Colonic mucosa (tissue), 4 donors: ENCODE results near the gene EYS. TPM values are rescaled to one million over a fixed set of nuclear protein-coding genes. Genes with fewer than 3 reads are reported as not detected.

Experiments
- DNase-seq: peaks from one replicate; pipeline ENCODE4 v3.0.0-alpha.2; 2020
- H3K27ac ChIP-seq: fragments of 200-600 bp; one replicate; pipeline ENCODE4 v1.8.0; 2021
- H3K27me3 ChIP-seq: fragments of 200-600 bp; one replicate; pipeline ENCODE4 v1.8.0; 2021
- H3K36me3 ChIP-seq: fragments of 200-600 bp; one replicate; pipeline ENCODE4 v1.8.0; 2021
- H3K4me1 ChIP-seq: fragments of 200-600 bp; one replicate; pipeline ENCODE4 v1.8.0; 2021; ENCODE audit warnings: mild to moderate bottlenecking
- H3K4me3 ChIP-seq: fragments of 200-600 bp; one replicate; pipeline ENCODE4 v1.8.0; 2021
- H3K9ac ChIP-seq, 2 donors: one replicate each; pipeline ENCODE4 v1.7.0; 2013; ENCODE audit warnings: control low read depth in 2 of 2, low read depth in 2 of 2, low read length in 2 of 2
- H3K9me3 ChIP-seq: fragments of 200-600 bp; one replicate; pipeline ENCODE4 v1.8.0; 2021
- intact Hi-C: fragments of 100-400 bp; cut with DNase I; formaldehyde crosslinking; loops from one replicate; pipeline ENCODE4 v1.14.1; 2022
- total RNA-seq, 2 donors: library from RNA; stranded (reverse); fragmentation: NEBNext Ultra II Directional in 1 of 2; extraction: Animal tissue kit (Norgen Biotek cat#: 25700) in 1 of 2; gene quantifications; one replicate each; pipeline ENCODE4 v1.2.1, GENCODE V29; 2021
- TF ChIP-seq, protein P1 (sequence below): fragments of 200-600 bp; IDR thresholded peaks from one replicate; pipeline ENCODE4 v1.8.0; 2022; ENCODE audit warnings: antibody characterized with exemption, mild to moderate bottlenecking
- donor health status: healthy.
- donor health status: DM: no; HTN: no; CAD: no.
- donor health status: DM: no; HTN: no; CAD: no.

EYS gene
- total RNA-seq, 2 donors from 2014 or later: 0.64 to 0.82 TPM

- Histone ChIP-seq H3K27me3 (no peaks in the 10 kb centered on the region), H3K9ac (no peak overlapping the region), H3K27ac (no peak overlapping the region), H3K36me3 (no peaks in the 10 kb centered on the region), H3K4me3 (no peak overlapping the region), H3K4me1 (no peaks in the 10 kb centered on the region), H3K9me3 (no peaks in the 10 kb centered on the region)
- intact Hi-C loops: loop anchor here (5.0 kb wide), 1 partner anchor 93 kb away; no protein-coding TSS in a partner anchor
- TF ChIP-seq, protein P1, sequence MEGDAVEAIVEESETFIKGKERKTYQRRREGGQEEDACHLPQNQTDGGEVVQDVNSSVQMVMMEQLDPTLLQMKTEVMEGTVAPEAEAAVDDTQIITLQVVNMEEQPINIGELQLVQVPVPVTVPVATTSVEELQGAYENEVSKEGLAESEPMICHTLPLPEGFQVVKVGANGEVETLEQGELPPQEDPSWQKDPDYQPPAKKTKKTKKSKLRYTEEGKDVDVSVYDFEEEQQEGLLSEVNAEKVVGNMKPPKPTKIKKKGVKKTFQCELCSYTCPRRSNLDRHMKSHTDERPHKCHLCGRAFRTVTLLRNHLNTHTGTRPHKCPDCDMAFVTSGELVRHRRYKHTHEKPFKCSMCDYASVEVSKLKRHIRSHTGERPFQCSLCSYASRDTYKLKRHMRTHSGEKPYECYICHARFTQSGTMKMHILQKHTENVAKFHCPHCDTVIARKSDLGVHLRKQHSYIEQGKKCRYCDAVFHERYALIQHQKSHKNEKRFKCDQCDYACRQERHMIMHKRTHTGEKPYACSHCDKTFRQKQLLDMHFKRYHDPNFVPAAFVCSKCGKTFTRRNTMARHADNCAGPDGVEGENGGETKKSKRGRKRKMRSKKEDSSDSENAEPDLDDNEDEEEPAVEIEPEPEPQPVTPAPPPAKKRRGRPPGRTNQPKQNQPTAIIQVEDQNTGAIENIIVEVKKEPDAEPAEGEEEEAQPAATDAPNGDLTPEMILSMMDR: no peak
- no peak for DNase-seq
These were observed 1787.4 kb downstream of the EYS start for GRCh38 chr6:63919556-63920110.

DNA sequence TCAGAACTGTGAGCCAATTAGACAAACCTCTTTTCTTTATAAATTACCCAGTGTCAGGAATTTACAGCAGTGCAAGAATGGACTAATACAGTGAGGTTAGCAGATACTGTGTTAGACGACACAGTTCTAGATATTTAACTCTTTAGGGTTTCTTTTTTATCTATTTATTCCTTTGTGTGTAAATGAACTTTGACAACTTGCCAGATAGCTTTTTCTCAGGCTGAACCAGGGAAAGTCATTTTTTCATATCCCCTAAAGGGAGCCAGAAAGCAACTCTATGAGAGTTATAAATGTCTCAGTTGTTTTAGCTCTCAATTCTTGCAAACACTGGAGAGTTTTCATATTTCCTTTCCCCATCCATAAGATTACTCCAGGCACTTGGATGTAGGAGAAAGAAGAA lies 1794.1 kb downstream of the EYS start:
- Histone ChIP-seq H3K27ac (no peak overlapping the region), H3K9me3 (no peaks in the 10 kb centered on the region), H3K4me1 (no peaks in the 10 kb centered on the region), H3K27me3 (no peaks in the 10 kb centered on the region), H3K4me3 (no peak overlapping the region), H3K9ac (no peak overlapping the region), H3K36me3 (no peaks in the 10 kb centered on the region)
- no peak for DNase-seq
- intact Hi-C loops: no loop called here
- TF ChIP-seq, protein P1: no peak

DNA sequence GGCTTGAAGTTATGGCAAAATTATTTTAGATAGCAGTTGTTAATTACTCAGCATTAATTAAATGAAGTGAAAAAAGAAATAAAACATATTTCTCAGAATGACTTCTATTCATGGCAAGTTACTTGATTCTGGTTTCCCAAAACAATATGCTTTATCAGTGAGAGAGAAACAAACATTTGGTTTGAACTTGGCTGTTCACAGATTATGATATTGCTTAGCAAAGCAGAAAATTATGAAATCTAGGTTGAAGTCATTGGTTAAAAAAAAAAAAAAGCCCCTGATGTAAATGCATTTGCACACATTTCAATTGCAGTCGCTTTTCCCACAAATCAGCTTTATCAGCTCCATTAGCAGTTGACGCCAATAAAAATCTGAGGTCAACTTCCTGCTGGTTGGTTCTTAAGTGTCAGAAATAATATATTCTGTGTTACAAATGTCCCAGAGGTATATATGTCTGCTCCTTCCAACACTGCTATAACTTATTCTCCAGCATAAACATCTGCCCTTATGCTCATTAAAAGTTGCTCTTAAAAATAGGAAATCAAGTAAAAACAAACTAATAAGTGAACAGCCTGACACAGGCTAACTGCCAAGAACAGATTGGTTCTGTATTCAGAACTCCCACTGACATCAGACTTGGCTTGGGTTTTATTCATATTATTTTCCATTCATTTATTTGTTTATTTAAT lies 1796.0 kb downstream of the EYS start:
- Histone ChIP-seq H3K9ac (no peak overlapping the region), H3K36me3 (no peaks in the 10 kb centered on the region), H3K27ac (no peak overlapping the region), H3K27me3 (no peaks in the 10 kb centered on the region), H3K4me1 (no peaks in the 10 kb centered on the region), H3K4me3 (no peak overlapping the region), H3K9me3 (no peaks in the 10 kb centered on the region)
- no peak for DNase-seq
- TF ChIP-seq, protein P1: no peak
- intact Hi-C loops: no loop called here

- no peak overlapping the region for H3K27ac ChIP-seq
- H3K9ac ChIP-seq: no peak overlapping the region
- H3K4me3 ChIP-seq: no peak overlapping the region
- intact Hi-C loops: no loop called here
- no peaks in the 10 kb centered on the region for H3K27me3 ChIP-seq
- H3K9me3 ChIP-seq: no peaks in the 10 kb centered on the region
- H3K4me1 ChIP-seq: no peaks in the 10 kb centered on the region
- TF ChIP-seq, protein P1: no peak
- no peaks in the 10 kb centered on the region for H3K36me3 ChIP-seq
- DNase-seq: no peak
These were observed 1802.3 kb downstream of the EYS start for GRCh38 chr6:63904650-63905248.

- H3K27ac ChIP-seq: no peak overlapping the region
- no peak overlapping the region for H3K4me3 ChIP-seq
- DNase-seq: no peak
- no peaks in the 10 kb centered on the region for H3K27me3 ChIP-seq
- no peaks in the 10 kb centered on the region for H3K36me3 ChIP-seq
- intact Hi-C loops: no loop called here
- H3K9me3 ChIP-seq: no peaks in the 10 kb centered on the region
- H3K4me1 ChIP-seq: no peaks in the 10 kb centered on the region
- TF ChIP-seq, protein P1: no peak
- no peak overlapping the region for H3K9ac ChIP-seq
These were observed 1807.5 kb downstream of the EYS start for GRCh38 chr6:63899550-63899949.
